Neural progenitor cell (in vitro differentiated cells): ENCODE measurements around the gene PPM1N.

ENCODE experiments used
- EZH2phosphoT487 ChIP-seq: fragments of 200-600 bp; sonication (generic); IDR thresholded peaks from 2 replicates; pipeline ENCODE4 v1.6.1; 2017; ENCODE audit warnings: antibody characterized with exemption
- TF ChIP-seq, protein P1 (sequence below): fragments of 200-600 bp; sonication (generic); IDR thresholded peaks from 2 replicates; pipeline ENCODE4 v1.5.1; 2017; ENCODE audit warnings: antibody characterized with exemption, mild to moderate bottlenecking

DNA sequence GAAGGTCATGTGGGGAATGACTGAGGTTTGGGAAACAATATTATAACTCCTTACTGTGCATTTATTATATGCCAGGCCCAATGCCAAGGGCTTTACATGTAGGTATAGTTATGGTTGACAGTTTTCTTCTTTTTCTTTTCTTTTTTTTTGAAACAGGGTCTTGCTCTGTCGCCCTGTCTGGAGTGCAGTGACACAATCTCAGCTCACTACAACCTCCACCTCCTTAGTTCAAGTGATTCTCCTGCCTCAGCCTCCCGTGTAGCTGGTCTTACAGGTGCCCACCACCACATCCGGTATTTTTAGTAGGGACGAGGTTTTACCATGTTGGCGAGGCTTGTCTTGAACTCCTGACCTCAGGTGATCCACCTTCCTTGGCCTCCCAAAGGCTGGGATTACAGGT lies 15.2 kb upstream of the PPM1N start:
- TF ChIP-seq, protein P1, sequence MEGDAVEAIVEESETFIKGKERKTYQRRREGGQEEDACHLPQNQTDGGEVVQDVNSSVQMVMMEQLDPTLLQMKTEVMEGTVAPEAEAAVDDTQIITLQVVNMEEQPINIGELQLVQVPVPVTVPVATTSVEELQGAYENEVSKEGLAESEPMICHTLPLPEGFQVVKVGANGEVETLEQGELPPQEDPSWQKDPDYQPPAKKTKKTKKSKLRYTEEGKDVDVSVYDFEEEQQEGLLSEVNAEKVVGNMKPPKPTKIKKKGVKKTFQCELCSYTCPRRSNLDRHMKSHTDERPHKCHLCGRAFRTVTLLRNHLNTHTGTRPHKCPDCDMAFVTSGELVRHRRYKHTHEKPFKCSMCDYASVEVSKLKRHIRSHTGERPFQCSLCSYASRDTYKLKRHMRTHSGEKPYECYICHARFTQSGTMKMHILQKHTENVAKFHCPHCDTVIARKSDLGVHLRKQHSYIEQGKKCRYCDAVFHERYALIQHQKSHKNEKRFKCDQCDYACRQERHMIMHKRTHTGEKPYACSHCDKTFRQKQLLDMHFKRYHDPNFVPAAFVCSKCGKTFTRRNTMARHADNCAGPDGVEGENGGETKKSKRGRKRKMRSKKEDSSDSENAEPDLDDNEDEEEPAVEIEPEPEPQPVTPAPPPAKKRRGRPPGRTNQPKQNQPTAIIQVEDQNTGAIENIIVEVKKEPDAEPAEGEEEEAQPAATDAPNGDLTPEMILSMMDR, result no peak
- no peak for TF ChIP-seq EZH2phosphoT487
